H9 (cell line): ENCODE results near the gene CRELD2. TPM values are rescaled to one million over a fixed set of nuclear protein-coding genes. Genes with fewer than 3 reads are reported as not detected.

Source experiments
- DNase-seq: peaks from one replicate; pipeline ENCODE4 v3.0.0-alpha.2; 2017
- H2AFZ ChIP-seq: one replicate; pipeline ENCODE4 v1.6.1; 2013; ENCODE audit warnings: mild to moderate bottlenecking, low read length, control low read depth, moderate library complexity
- H2AK5ac ChIP-seq: 2 replicates; pipeline ENCODE4 v1.6.1; 2013; ENCODE audit warnings: low read length, control low read depth, mixed read lengths; ENCODE audit not compliant: insufficient read length
- H2BK120ac ChIP-seq: one replicate; pipeline ENCODE4 v1.6.1; 2013; ENCODE audit warnings: low read depth, mild to moderate bottlenecking, low read length, control low read depth, inconsistent platforms; ENCODE audit not compliant: poor library complexity, severe bottlenecking
- H2BK12ac ChIP-seq: 2 replicates; pipeline ENCODE4 v1.6.1; 2013; ENCODE audit warnings: low read length, control low read depth, mixed read lengths, low read depth; ENCODE audit not compliant: insufficient read length
- H2BK15ac ChIP-seq: 2 replicates; pipeline ENCODE4 v1.6.1; 2013; ENCODE audit warnings: low read depth, low read length, control low read depth
- H2BK20ac ChIP-seq: one replicate; pipeline ENCODE4 v1.6.1; 2013; ENCODE audit warnings: low read depth, mild to moderate bottlenecking, low read length, control low read depth, inconsistent platforms; ENCODE audit not compliant: poor library complexity, severe bottlenecking
- H2BK5ac ChIP-seq: 2 replicates; pipeline ENCODE4 v1.6.1; 2013; ENCODE audit warnings: low read length, control low read depth, mixed read lengths; ENCODE audit not compliant: insufficient read length
- H3K14ac ChIP-seq: 2 replicates; pipeline ENCODE4 v1.6.1; 2013; ENCODE audit warnings: low read length, control low read depth; ENCODE audit not compliant: insufficient read depth
- H3K18ac ChIP-seq: 2 replicates; pipeline ENCODE4 v1.6.1; 2013; ENCODE audit warnings: low read depth, mild to moderate bottlenecking, mixed read lengths, low read length, control low read depth; ENCODE audit not compliant: insufficient read length
- H3K23ac ChIP-seq: 2 replicates; pipeline ENCODE4 v1.6.1; 2013; ENCODE audit warnings: low read length, control low read depth, mixed read lengths, low read depth; ENCODE audit not compliant: insufficient read length
- H3K23me2 ChIP-seq: 2 replicates; pipeline ENCODE4 v1.6.1; 2013; ENCODE audit warnings: low read depth, mild to moderate bottlenecking, mixed read lengths, low read length, control low read depth; ENCODE audit not compliant: insufficient read length, poor library complexity, severe bottlenecking
- H3K27ac ChIP-seq: 2 replicates; pipeline ENCODE4 v1.5.1; 2013; ENCODE audit warnings: low read length, control low read depth, mixed read lengths, low read depth; ENCODE audit not compliant: insufficient read length
- H3K27me3 ChIP-seq: 2 replicates; pipeline ENCODE4 v1.6.1; 2013; ENCODE audit warnings: low read length, control low read depth, inconsistent platforms; ENCODE audit not compliant: insufficient read depth
- H3K4ac ChIP-seq: 2 replicates; pipeline ENCODE4 v1.6.1; 2013; ENCODE audit warnings: low read depth, mild to moderate bottlenecking, control low read depth, inconsistent platforms, low read length, moderate library complexity
- H3K4me1 ChIP-seq: 2 replicates; pipeline ENCODE4 v1.6.1; 2013; ENCODE audit warnings: low read length, control low read depth, inconsistent platforms; ENCODE audit not compliant: insufficient read depth
- H3K4me2 ChIP-seq: 2 replicates; pipeline ENCODE4 v1.6.1; 2013; ENCODE audit warnings: low read length, control low read depth, mixed read lengths; ENCODE audit not compliant: insufficient read length, insufficient read depth
- H3K56ac ChIP-seq: 2 replicates; pipeline ENCODE4 v1.6.1; 2013; ENCODE audit warnings: low read depth, mild to moderate bottlenecking, mixed read lengths, low read length, control low read depth; ENCODE audit not compliant: insufficient read length
- H3K79me1 ChIP-seq: 2 replicates; pipeline ENCODE4 v1.6.1; 2013; ENCODE audit warnings: low read depth, mild to moderate bottlenecking, moderate library complexity, low read length, control low read depth, inconsistent platforms; ENCODE audit not compliant: insufficient read depth, poor library complexity, severe bottlenecking
- H3K79me2 ChIP-seq: 2 replicates; pipeline ENCODE4 v1.6.1; 2013; ENCODE audit warnings: low read length, control low read depth, inconsistent platforms; ENCODE audit not compliant: insufficient read depth
- H3K9ac ChIP-seq: 2 replicates; pipeline ENCODE4 v1.6.1; 2013; ENCODE audit warnings: low read length, control low read depth, mixed read lengths; ENCODE audit not compliant: insufficient read length; ENCODE audit errors: extremely low read depth
- H3K9me3 ChIP-seq: one replicate; pipeline ENCODE4 v1.6.1; 2013; ENCODE audit warnings: low read depth, low read length, inconsistent platforms; ENCODE audit not compliant: control insufficient read depth
- H3T11ph ChIP-seq: one replicate; pipeline ENCODE4 v1.6.1; 2013; ENCODE audit warnings: mild to moderate bottlenecking, low read length, control low read depth, inconsistent platforms
- H4K20me1 ChIP-seq: one replicate; pipeline ENCODE4 v1.6.1; 2013; ENCODE audit not compliant: control insufficient read depth, insufficient read length, insufficient read depth
- H4K5ac ChIP-seq: 2 replicates; pipeline ENCODE4 v1.6.1; 2013; ENCODE audit warnings: low read depth, mild to moderate bottlenecking, mixed read lengths, low read length, control low read depth; ENCODE audit not compliant: insufficient read length
- H4K8ac ChIP-seq: replicated peaks from 2 replicates; pipeline ENCODE4 v1.6.1; 2013; ENCODE audit warnings: low read length, control low read depth, mixed read lengths, low read depth; ENCODE audit not compliant: insufficient read length
- H4K91ac ChIP-seq: 2 replicates; pipeline ENCODE4 v1.6.1; 2013; ENCODE audit warnings: low read depth, mild to moderate bottlenecking, moderate library complexity, mixed read lengths, low read length, control low read depth; ENCODE audit not compliant: insufficient read length
- H3K27ac Mint-ChIP-seq, 3 experiments: 2 replicates in 2 of 3; 3 replicates in 1 of 3; pipeline ENCODE4 v1.8.0; 2020 to 2021; ENCODE audit warnings: mixed read lengths in 3 of 3, mild to moderate bottlenecking in 1 of 3, moderate library complexity in 1 of 3
- H3K27me3 Mint-ChIP-seq: 2 replicates; pipeline ENCODE4 v1.8.0; 2021; ENCODE audit warnings: low read depth, mild to moderate bottlenecking, moderate library complexity, mixed read lengths
- H3K36me3 Mint-ChIP-seq, 3 experiments: 2 replicates in 2 of 3; 3 replicates in 1 of 3; pipeline ENCODE4 v1.8.0; 2020 to 2021; ENCODE audit warnings: low read depth in 3 of 3, mixed read lengths in 3 of 3; ENCODE audit not compliant: insufficient read depth in 1 of 3
- H3K4me1 Mint-ChIP-seq, 2 experiments: 2 replicates each; pipeline ENCODE4 v1.8.0; 2020; ENCODE audit warnings: mixed read lengths in 2 of 2
- H3K4me3 Mint-ChIP-seq, 2 experiments: 2 replicates in 1 of 2; 3 replicates in 1 of 2; pipeline ENCODE4 v1.8.0; 2020 to 2021; ENCODE audit warnings: mild to moderate bottlenecking in 2 of 2, mixed read lengths in 2 of 2, moderate library complexity in 1 of 2
- H3K9me3 Mint-ChIP-seq, 2 experiments: 2 replicates in 1 of 2; 3 replicates in 1 of 2; pipeline ENCODE4 v1.8.0; 2020; ENCODE audit warnings: mild to moderate bottlenecking in 2 of 2, mixed read lengths in 2 of 2, moderate library complexity in 1 of 2
- WGBS: extraction: QIAGEN DNeasy Blood & Tissue Kit; methylation state at CpG from one replicate; pipeline ENCODE4 v1.1.7; 2013; ENCODE audit warnings: missing lambda C conversion rate, low lambda C conversion rate, mixed read lengths; ENCODE audit not compliant: insufficient read length; ENCODE audit errors: extremely low coverage; 5-methylcytosine and 5-hydroxymethylcytosine counted together
- total RNA-seq: library from RNA; stranded (reverse); gene quantifications from 2 replicates; pipeline ENCODE4 v1.2.1, GENCODE V29; 2021
- TF ChIP-seq, protein P1 (sequence below): fragments of 200-600 bp; sonication (generic); conservative IDR thresholded peaks from 3 replicates; pipeline ENCODE4 v1.8.0; 2021; ENCODE audit warnings: antibody characterized with exemption, mild to moderate bottlenecking

CRELD2 gene
- total RNA-seq, 1 experiment from 2014 or later, result 34.7 TPM

DNA sequence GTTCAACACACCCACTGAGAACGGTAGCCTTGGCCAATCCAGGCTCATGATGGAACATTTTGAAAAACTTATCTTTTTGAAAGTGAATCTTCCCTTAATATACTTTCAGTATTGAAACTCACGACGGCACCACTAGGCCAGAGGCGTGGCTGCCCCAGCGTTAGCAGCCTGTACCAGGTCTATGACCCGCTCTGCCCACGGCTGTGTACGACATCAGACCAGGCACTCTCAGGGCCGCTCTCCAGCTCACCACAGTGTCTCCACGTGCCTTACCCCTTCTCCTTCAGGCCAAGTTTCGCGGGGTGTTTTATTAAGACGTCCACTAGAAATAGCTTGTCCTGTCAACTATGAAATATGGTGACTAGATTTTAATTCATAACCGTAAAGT is 31.4 kb upstream of the CRELD2 start:
- Histone ChIP-seq H3K4me2 (no peak overlapping the region), H3K27me3 (no peaks in the 10 kb centered on the region), H3T11ph (no peak overlapping the region), H2BK15ac (no peak overlapping the region), H2BK5ac (no peak overlapping the region), H3K79me2 (no peaks in the 10 kb centered on the region; the same call in 1 of the 2 replicates), H2BK20ac (no peak overlapping the region), H3K18ac (no peak overlapping the region), H3K27ac (no peak overlapping the region), H3K56ac (no peak overlapping the region), H4K91ac (no peak overlapping the region), H3K14ac (no peak overlapping the region), H3K79me1 (no peaks in the 10 kb centered on the region), H4K20me1 (peaks cover 4% of the 10 kb centered on the region), H4K8ac (no peak overlapping the region), H3K9ac (no peak overlapping the region), H2BK120ac (no peak overlapping the region), H3K23me2 (no peaks in the 10 kb centered on the region), H3K9me3 (no peaks in the 10 kb centered on the region), H3K23ac (no peak overlapping the region), H2BK12ac (no peak overlapping the region), H2AK5ac (no peak overlapping the region), H3K4me1 (no peaks in the 10 kb centered on the region), H4K5ac (no peak overlapping the region), H2AFZ (no peak overlapping the region), H3K4ac (no peak overlapping the region)
- H3K4me3 Mint-ChIP-seq, result no peak overlapping the region
- no peaks in the 10 kb centered on the region; a peak in 1 of 4 replicates for H3K4me1 Mint-ChIP-seq
- no peak overlapping the region for H3K27ac Mint-ChIP-seq
- TF ChIP-seq, protein P1, sequence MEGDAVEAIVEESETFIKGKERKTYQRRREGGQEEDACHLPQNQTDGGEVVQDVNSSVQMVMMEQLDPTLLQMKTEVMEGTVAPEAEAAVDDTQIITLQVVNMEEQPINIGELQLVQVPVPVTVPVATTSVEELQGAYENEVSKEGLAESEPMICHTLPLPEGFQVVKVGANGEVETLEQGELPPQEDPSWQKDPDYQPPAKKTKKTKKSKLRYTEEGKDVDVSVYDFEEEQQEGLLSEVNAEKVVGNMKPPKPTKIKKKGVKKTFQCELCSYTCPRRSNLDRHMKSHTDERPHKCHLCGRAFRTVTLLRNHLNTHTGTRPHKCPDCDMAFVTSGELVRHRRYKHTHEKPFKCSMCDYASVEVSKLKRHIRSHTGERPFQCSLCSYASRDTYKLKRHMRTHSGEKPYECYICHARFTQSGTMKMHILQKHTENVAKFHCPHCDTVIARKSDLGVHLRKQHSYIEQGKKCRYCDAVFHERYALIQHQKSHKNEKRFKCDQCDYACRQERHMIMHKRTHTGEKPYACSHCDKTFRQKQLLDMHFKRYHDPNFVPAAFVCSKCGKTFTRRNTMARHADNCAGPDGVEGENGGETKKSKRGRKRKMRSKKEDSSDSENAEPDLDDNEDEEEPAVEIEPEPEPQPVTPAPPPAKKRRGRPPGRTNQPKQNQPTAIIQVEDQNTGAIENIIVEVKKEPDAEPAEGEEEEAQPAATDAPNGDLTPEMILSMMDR, result no peak
- no peak for DNase-seq
- H3K36me3 Mint-ChIP-seq, result peaks cover 74 to 90% (median 87%) of the 10 kb centered on the region in 3 experiments
- WGBS, result no CpG with 5 or more reads among the region's 14 CpGs
- peaks cover 25 to 32% of the 10 kb centered on the region in 2 experiments for H3K9me3 Mint-ChIP-seq
- no peaks in the 10 kb centered on the region for H3K27me3 Mint-ChIP-seq
